PC-3 (cell line): ENCODE data around the gene AP3B1.

Experiments used
- CTCF ChIP-seq: fragments of 300-600 bp; sonication (generic); conservative IDR thresholded peaks from 2 replicates; pipeline ENCODE4 v1.5.1; 2017; ENCODE audit warnings: antibody characterized with exemption, low read depth, mild to moderate bottlenecking, low read length
- EZH2 ChIP-seq: fragments of 300-600 bp; sonication (generic); IDR thresholded peaks from one replicate; pipeline ENCODE4 v1.6.1; 2017; ENCODE audit warnings: antibody characterized with exemption, mild to moderate bottlenecking, low read length; ENCODE audit not compliant: unreplicated experiment

- no peak for TF ChIP-seq CTCF
- no peak for TF ChIP-seq EZH2
Measured at GRCh38 chr5:78336698-78337097, 42.2 kb upstream of the AP3B1 start.
